ENCODE data around the gene SOCS7.

- TF ChIP-seq CTCF (conservative IDR thresholded peaks at IDR 0.05 in 1 of 2, IDR thresholded peaks at IDR 0.05 in 1 of 2; ENCODE audit: low read depth in 1 of 2, low read length in 2 of 2) (peak; percentile 85 to 87), EZH2 (IDR thresholded peaks at IDR 0.05; ENCODE audit: low read length, missing control alignments) (no peak)
Observed at GRCh38 chr17:38444151-38444550, 92.5 kb downstream of the SOCS7 start.
